HL-60 (cell line): Measurements from ENCODE around the gene SHKBP1.

Source experiments
- DNase-seq, 2 experiments: peaks; one replicate each; pipeline ENCODE4 v3.0.0-alpha.2; 2010 to 2020; ENCODE audit warnings: low read depth in 1 of 2, low spot score in 1 of 2
- H3K27ac ChIP-seq: fragments of 250-450 bp; sonication (Bioruptor Pico); replicated peaks from 2 replicates; pipeline ENCODE4 v1.5.1; 2020; ENCODE audit warnings: mild to moderate bottlenecking, moderate library complexity
- H3K27me3 ChIP-seq: fragments of 250-450 bp; sonication (Bioruptor Pico); 2 replicates; pipeline ENCODE4 v1.5.1; 2021; ENCODE audit warnings: mild to moderate bottlenecking, moderate library complexity; ENCODE audit not compliant: insufficient read depth, poor library complexity, severe bottlenecking
- H3K4me3 ChIP-seq: replicated peaks from 2 replicates; pipeline ENCODE4 v1.5.1; 2011; ENCODE audit warnings: mild to moderate bottlenecking, control low read depth, low read length; ENCODE audit not compliant: insufficient read depth
- CTCF ChIP-seq: IDR thresholded peaks from one replicate; pipeline ENCODE4 v1.5.1; 2011; ENCODE audit warnings: low read length, control low read depth, inconsistent platforms; ENCODE audit not compliant: insufficient read depth
- GABPA ChIP-seq: IDR thresholded peaks from 2 replicates; pipeline ENCODE4 v1.6.1; 2012; ENCODE audit warnings: low read depth
- POLR2AphosphoS5 ChIP-seq: IDR thresholded peaks from 2 replicates; pipeline ENCODE4 v1.6.1; 2012; ENCODE audit warnings: low read depth
- REST ChIP-seq: IDR thresholded peaks from 2 replicates; pipeline ENCODE4 v1.6.1; 2012; ENCODE audit warnings: low read depth; ENCODE audit not compliant: insufficient replicate concordance
- SPI1 ChIP-seq: IDR thresholded peaks from 2 replicates; pipeline ENCODE4 v1.6.1; 2012; ENCODE audit warnings: low read depth, mild to moderate bottlenecking, borderline replicate concordance

The SHKBP1 gene

GRCh38 chr19:40553885-40554857 is 22.5 kb upstream of the SHKBP1 start:
- Histone ChIP-seq H3K27me3 (peaks cover 21% of the 10 kb centered on the region), H3K4me3 (no peak overlapping the region), H3K27ac (no peak overlapping the region)
- DNase-seq: no peak
- TF ChIP-seq GABPA: no peak
- TF ChIP-seq SPI1: no peak
- no peak for TF ChIP-seq POLR2AphosphoS5

GRCh38 chr19:40555978-40556689 is 20.5 kb upstream of the SHKBP1 start:
- peaks cover 18% of the 10 kb centered on the region for H3K27me3 ChIP-seq
- no peak overlapping the region for H3K27ac ChIP-seq
- H3K4me3 ChIP-seq: no peak overlapping the region
- no peak for TF ChIP-seq GABPA
- TF ChIP-seq SPI1: no peak
- TF ChIP-seq POLR2AphosphoS5: no peak
- TF ChIP-seq REST: no peak
- no peak for TF ChIP-seq CTCF
- DNase-seq: no peak

GRCh38 chr19:40556953-40557530 is 19.6 kb upstream of the SHKBP1 start:
- Histone ChIP-seq H3K27me3 (peaks cover 18% of the 10 kb centered on the region), H3K27ac (no peak overlapping the region), H3K4me3 (no peak overlapping the region)
- no peak for TF ChIP-seq REST
- no peak for TF ChIP-seq POLR2AphosphoS5
- no peak for TF ChIP-seq SPI1
- no peak for TF ChIP-seq GABPA
- no peak for TF ChIP-seq CTCF
- DNase-seq: no peak

- Histone ChIP-seq H3K27ac (no peak overlapping the region), H3K4me3 (no peak overlapping the region), H3K27me3 (peaks cover 4% of the 10 kb centered on the region)
- no peak for TF ChIP-seq POLR2AphosphoS5
- TF ChIP-seq GABPA: no peak
- no peak for TF ChIP-seq REST
- no peak for TF ChIP-seq CTCF
- TF ChIP-seq SPI1: no peak
- DNase-seq: no peak
These were observed 17.3 kb upstream of the SHKBP1 start for GRCh38 chr19:40559394-40559793.
